NB4 (cell line): ENCODE data around the gene LRGUK.

Source experiments
- DNase-seq: peaks from one replicate; pipeline ENCODE4 v3.0.0; 2010; ENCODE audit warnings: low read depth
- H3K4me3 ChIP-seq: one replicate; pipeline ENCODE4 v1.5.1; 2011; ENCODE audit warnings: mild to moderate bottlenecking, low read depth, low read length, moderate library complexity
- CTCF ChIP-seq: IDR thresholded peaks from one replicate; pipeline ENCODE4 v1.5.1; 2012; ENCODE audit warnings: low read depth, low read length
- MYC ChIP-seq: IDR thresholded peaks from 2 replicates; pipeline ENCODE4 v1.6.1; 2011; ENCODE audit warnings: low read depth, low read length
- POLR2A ChIP-seq: IDR thresholded peaks from 2 replicates; pipeline ENCODE4 v1.6.1; 2011; ENCODE audit warnings: mild to moderate bottlenecking; ENCODE audit not compliant: insufficient read length; ENCODE audit errors: extremely low read depth
- TF ChIP-seq, protein P1 (sequence below): IDR thresholded peaks from 2 replicates; pipeline ENCODE4 v1.6.1; 2011; ENCODE audit warnings: low read depth, low read length

Gene LRGUK

DNA sequence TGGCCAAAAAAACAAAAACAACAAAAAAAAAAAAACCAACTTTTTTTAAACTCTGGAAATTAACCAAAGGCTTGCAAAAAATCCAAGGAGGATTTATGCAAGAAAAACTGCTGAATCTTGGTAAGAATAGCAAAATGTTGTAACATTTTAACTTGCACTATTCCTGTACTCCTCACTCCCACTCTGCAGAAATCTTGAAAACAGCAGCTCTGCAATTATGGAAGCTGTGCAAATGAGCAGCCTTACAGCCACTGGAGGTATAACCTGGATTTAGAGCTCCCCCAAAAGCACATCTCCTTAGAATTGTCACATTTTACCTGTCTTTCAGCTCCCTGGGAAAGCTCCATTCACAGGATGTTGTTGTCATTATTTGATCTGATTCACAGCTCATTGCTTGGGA lies 41.8 kb upstream of the LRGUK start:
- TF ChIP-seq MYC (no peak), POLR2A (no peak), CTCF (no peak)
- TF ChIP-seq, protein P1, sequence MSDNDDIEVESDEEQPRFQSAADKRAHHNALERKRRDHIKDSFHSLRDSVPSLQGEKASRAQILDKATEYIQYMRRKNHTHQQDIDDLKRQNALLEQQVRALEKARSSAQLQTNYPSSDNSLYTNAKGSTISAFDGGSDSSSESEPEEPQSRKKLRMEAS = no peak
- DNase-seq = no peak
- no peak overlapping the region for H3K4me3 ChIP-seq

DNA sequence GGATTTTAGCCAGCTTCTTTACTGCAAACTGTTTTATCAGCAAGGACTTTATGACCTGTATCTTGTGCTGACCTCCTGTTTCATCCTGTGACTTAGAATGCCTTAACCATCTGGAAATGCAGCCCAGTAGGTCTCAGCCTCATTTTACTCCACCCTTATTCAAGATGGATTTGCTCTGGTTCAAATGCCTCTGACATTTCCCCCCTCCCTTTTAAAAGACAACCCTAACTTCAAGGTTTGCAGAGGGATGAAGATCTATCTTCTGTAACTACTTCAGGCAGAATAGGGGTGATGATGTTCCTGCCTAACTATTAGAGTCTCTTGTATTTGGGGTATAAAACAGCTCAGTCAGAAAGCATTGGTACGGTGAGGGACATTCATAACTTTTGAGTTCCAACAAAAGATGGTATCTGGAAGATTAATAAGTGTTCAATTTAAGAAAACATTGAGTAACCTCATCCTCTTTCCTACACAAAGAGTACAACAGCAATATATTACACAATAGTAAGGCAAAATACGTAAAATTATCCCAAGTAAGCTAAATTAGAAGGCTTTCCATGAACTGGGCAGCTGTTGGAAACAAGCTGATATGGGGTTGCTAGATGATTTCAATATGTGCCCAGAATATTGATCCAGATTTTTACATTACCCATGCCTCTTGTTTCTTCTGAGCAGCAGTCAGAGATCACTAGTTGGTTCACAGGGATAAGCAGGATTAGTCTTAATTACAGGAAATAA lies 40.0 kb upstream of the LRGUK start:
- DNase-seq = no peak
- no peak overlapping the region for H3K4me3 ChIP-seq
- TF ChIP-seq, protein P1 = no peak
- TF ChIP-seq MYC (no peak), CTCF (no peak), POLR2A (no peak)

DNA sequence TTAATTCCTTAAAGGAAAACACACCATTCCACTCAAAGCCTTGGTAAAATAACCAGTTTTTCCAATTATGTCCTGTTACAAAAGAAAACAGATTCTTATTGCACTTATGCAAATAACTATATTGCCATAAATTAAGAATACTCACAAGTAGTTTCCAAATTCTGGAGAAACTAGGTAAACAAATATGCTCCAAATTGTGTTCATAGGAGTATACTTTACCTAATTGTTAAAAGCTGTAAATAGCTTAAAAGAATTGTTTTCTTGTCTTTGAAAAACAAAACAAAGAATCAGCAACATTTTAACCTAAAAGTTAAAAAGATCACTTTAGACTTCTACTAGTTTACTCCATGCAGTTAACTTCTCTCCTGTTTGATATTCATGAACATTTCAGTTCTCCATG lies 38.9 kb upstream of the LRGUK start:
- no peak for DNase-seq
- H3K4me3 ChIP-seq = no peak overlapping the region
- no peak for TF ChIP-seq MYC
- TF ChIP-seq, protein P1 = no peak

GRCh38 chr7:134089446-134089845 lies 37.7 kb upstream of the LRGUK start:
- no peak for TF ChIP-seq POLR2A
- DNase-seq = peak; percentile 23
- no peak overlapping the region for H3K4me3 ChIP-seq

- no peak for DNase-seq
- no peak overlapping the region for H3K4me3 ChIP-seq
- no peak for TF ChIP-seq CTCF
- no peak for TF ChIP-seq MYC
- TF ChIP-seq POLR2A = no peak
- TF ChIP-seq, protein P1 = no peak
Measured at GRCh38 chr7:134098072-134098471, 29.1 kb upstream of the LRGUK start.

- no peak for DNase-seq
- TF ChIP-seq CTCF (no peak), MYC (no peak), POLR2A (no peak)
- TF ChIP-seq, protein P1 = no peak
- H3K4me3 ChIP-seq = no peak overlapping the region
Measured at GRCh38 chr7:134101716-134102115, 25.4 kb upstream of the LRGUK start.
